ENCODE measurements around the gene SLC9A3.

The SLC9A3 gene

GRCh38 chr5:460273-460625, 64.0 kb downstream of the SLC9A3 start:
- Histone ChIP-seq H3K27me3 (ENCODE audit: control insufficient read depth in 1 of 2, insufficient read depth in 2 of 2, low read length in 2 of 2) (no peaks in the 10 kb centered on the region), H3K9me3 (ENCODE audit: control insufficient read depth in 1 of 2, low read length in 2 of 2) (no peaks in the 10 kb centered on the region), H3K27ac (ENCODE audit: low read depth, low read length) (no peak overlapping the region), H3K36me3 (ENCODE audit: control insufficient read depth in 1 of 2, insufficient read depth in 2 of 2, low read length in 2 of 2) (peaks cover 49 to 88% of the 10 kb centered on the region in 2 donors), H3K9ac (ENCODE audit: low read depth in 1 of 2, low read length in 2 of 2) (no peak overlapping the region), H3K4me3 (ENCODE audit: low read depth in 1 of 2, low read length in 2 of 2) (no peak overlapping the region), H3K4me1 (ENCODE audit: control insufficient read depth in 1 of 2, insufficient read depth in 2 of 2, low read length in 2 of 2) (no peaks in the 10 kb centered on the region)

- no peaks in the 10 kb centered on the region for H3K4me1 ChIP-seq (ENCODE audit: control insufficient read depth in 1 of 2, insufficient read depth in 2 of 2, low read length in 2 of 2)
- no peak overlapping the region for H3K4me3 ChIP-seq (ENCODE audit: low read depth in 1 of 2, low read length in 2 of 2)
- no peaks in the 10 kb centered on the region for H3K9me3 ChIP-seq (ENCODE audit: control insufficient read depth in 1 of 2, low read length in 2 of 2)
- H3K27ac ChIP-seq (ENCODE audit: low read depth, low read length), result no peak overlapping the region
- no peaks in the 10 kb centered on the region for H3K27me3 ChIP-seq (ENCODE audit: control insufficient read depth in 1 of 2, insufficient read depth in 2 of 2, low read length in 2 of 2)
- peaks cover 49 to 88% of the 10 kb centered on the region in 2 donors for H3K36me3 ChIP-seq (ENCODE audit: control insufficient read depth in 1 of 2, insufficient read depth in 2 of 2, low read length in 2 of 2)
- H3K9ac ChIP-seq (ENCODE audit: low read depth in 1 of 2, low read length in 2 of 2), result no peak overlapping the region
These were observed 64.5 kb downstream of the SLC9A3 start for GRCh38 chr5:459562-460272.

DNA sequence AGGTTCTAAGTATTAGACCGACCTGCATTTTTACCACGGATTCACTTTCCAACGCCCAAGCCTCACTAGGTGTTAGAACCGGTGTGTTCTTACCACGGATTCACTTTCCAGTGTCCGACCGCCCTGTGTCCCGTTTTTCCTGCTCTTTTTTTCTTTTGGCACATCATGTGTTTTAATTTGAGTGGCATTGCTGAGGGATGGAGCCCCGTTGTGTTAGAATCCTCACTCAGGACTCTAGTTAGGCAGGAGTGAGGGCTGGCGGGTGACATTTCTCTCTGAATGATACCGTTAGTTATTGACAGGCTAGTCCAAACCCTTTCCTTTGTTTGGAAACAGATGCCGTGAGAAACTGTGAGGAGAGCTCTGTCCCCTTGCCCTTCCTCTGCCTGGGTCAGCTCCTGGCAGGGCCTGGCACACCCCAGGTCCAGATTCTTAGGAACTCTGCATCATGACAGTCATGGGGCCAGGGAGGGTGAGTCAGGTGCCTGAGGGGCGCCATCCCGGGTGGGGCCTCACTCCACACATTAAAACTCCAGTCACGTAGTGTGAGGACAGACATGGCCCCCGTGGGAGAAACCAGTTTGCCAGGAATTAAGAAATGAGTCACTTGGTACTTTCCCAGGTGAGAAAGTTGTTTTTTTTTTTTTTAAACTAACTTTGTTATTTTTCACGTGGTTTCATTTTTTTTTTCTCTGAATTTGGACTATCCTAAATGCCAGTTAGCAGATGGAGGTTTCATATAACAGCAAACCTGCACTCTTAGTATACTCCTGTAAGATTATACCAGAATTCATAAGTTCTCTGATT, 65.5 kb downstream of the SLC9A3 start:
- H3K4me3 ChIP-seq (ENCODE audit: low read depth in 1 of 2, low read length in 2 of 2), result no peak overlapping the region
- no peaks in the 10 kb centered on the region for H3K27me3 ChIP-seq (ENCODE audit: control insufficient read depth in 1 of 2, insufficient read depth in 2 of 2, low read length in 2 of 2)
- no peak overlapping the region for H3K27ac ChIP-seq (ENCODE audit: low read depth, low read length)
- H3K36me3 ChIP-seq (ENCODE audit: control insufficient read depth in 1 of 2, insufficient read depth in 2 of 2, low read length in 2 of 2), result peaks cover 46 to 87% of the 10 kb centered on the region in 2 donors
- H3K4me1 ChIP-seq (ENCODE audit: control insufficient read depth in 1 of 2, insufficient read depth in 2 of 2, low read length in 2 of 2), result peaks cover 0 to under 1% of the 10 kb centered on the region in 2 donors
- H3K9me3 ChIP-seq (ENCODE audit: control insufficient read depth in 1 of 2, low read length in 2 of 2), result no peaks in the 10 kb centered on the region
- no peak overlapping the region for H3K9ac ChIP-seq (ENCODE audit: low read depth in 1 of 2, low read length in 2 of 2)

DNA sequence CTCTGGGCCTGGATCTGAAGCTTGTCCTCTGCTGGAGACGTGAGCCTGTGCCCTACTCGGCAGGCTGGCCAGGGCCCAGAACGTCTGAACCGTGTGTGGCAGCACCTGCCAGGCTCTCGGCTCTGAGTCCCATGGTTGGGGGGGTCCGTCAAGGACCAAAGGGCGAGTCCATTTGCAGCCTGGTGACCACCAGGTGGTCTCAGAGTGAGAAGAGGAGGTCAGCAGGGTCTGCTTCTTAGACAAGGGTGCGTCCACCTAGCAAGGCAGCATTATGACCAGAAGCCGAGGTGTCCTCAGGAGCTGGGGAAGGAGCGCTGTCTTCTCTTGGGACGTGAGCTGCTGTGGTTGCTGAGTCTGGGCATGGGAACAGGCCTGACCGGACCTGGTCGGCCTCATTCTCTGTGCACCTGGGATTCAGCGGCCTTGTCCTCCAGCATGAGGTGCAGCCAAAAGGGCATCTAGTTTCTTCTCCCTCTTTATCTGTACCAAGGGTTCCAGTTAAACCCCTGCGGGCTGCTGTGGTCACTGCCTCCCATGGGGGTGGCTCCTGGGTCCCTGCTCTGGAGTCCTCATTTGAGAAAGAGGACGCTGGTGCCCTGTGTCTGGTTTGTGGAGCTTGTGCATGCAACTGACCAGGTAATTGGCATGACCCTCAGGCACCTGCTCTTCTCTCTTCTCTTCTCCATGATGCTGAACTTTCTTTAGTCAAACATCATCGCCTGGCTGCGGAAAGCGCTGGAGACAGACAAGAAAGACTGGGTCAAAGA, 66.9 kb downstream of the SLC9A3 start:
- peaks cover 0 to under 1% of the 10 kb centered on the region in 2 donors for H3K9me3 ChIP-seq (ENCODE audit: control insufficient read depth in 1 of 2, low read length in 2 of 2)
- peaks cover 57 to 89% of the 10 kb centered on the region in 2 donors for H3K36me3 ChIP-seq (ENCODE audit: control insufficient read depth in 1 of 2, insufficient read depth in 2 of 2, low read length in 2 of 2)
- H3K27me3 ChIP-seq (ENCODE audit: control insufficient read depth in 1 of 2, insufficient read depth in 2 of 2, low read length in 2 of 2), result no peaks in the 10 kb centered on the region
- H3K4me1 ChIP-seq (ENCODE audit: control insufficient read depth in 1 of 2, insufficient read depth in 2 of 2, low read length in 2 of 2), result peaks cover 0 to 8% of the 10 kb centered on the region in 2 donors
- H3K9ac ChIP-seq (ENCODE audit: low read depth in 1 of 2, low read length in 2 of 2), result no peak overlapping the region
- no peak overlapping the region for H3K27ac ChIP-seq (ENCODE audit: low read depth, low read length)
- H3K4me3 ChIP-seq (ENCODE audit: low read depth in 1 of 2, low read length in 2 of 2), result no peak overlapping the region

DNA sequence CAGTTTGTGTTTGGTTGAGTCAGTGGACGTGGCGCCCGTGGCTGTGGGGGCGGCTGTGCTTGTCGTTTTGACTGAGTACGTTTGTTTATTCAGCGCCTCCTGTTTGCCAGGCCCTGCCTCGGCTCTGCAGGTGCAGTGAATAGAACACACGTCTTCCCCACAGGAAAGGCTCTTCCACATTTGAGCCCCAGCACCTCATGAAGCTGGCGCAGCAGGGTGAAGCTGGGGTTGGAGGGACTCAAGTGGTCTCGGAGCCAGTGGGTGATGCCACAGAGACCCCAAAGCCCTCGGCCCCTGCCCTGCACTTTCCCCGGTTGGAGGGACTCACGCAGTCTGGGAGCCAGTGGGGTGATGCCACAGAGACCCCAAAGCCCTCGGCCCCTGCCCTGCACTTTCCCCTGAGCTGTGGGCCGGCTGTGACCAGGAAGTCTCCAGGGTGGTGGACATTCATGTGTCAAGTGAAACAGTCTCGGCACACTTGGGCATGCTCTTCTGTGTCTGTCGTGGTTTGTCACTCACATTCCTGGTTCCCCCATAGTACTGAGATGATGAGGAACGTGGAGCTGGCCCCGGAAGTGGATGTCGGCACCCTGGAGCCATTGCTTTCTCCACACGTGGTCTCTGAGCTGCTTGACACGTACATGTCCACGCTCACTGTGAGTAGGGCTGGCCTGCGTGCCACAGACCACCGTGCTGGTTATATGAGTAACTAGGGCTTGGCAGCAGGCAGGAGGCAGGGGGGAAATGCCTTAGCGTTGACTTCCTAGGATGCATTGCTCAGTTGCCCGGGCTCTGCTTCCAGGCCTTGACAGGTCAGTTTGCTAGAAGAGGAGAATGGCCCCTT, 67.7 kb downstream of the SLC9A3 start:
- Histone ChIP-seq H3K9me3 (ENCODE audit: control insufficient read depth in 1 of 2, low read length in 2 of 2) (peaks cover 0 to 9% of the 10 kb centered on the region in 2 donors), H3K36me3 (ENCODE audit: control insufficient read depth in 1 of 2, insufficient read depth in 2 of 2, low read length in 2 of 2) (peaks cover 53 to 89% of the 10 kb centered on the region in 2 donors), H3K4me3 (ENCODE audit: low read depth in 1 of 2, low read length in 2 of 2) (no peak overlapping the region), H3K27ac (ENCODE audit: low read depth, low read length) (no peak overlapping the region), H3K27me3 (ENCODE audit: control insufficient read depth in 1 of 2, insufficient read depth in 2 of 2, low read length in 2 of 2) (no peaks in the 10 kb centered on the region), H3K4me1 (ENCODE audit: control insufficient read depth in 1 of 2, insufficient read depth in 2 of 2, low read length in 2 of 2) (peaks cover 0 to 8% of the 10 kb centered on the region in 2 donors), H3K9ac (ENCODE audit: low read depth in 1 of 2, low read length in 2 of 2) (no peak overlapping the region)

DNA sequence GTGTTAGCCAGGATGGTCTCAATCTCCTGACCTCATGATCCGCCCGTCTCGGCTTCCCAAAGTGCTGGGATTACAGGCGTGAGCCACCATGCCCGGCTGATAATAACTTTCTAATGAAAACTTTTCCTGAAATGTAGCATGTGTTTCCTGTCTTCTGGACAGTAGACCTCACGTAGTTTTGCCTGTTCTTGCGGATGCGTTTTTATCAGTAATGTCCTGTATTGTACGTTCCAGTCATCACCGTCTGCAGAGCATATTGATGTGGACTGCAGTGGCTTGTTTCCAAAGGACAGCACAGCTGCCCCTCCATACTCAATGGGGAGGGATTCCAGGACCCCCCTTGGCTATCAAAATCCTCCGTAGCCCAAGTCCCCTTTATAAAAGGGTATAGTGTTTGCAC, 68.4 kb downstream of the SLC9A3 start:
- peaks cover 0 to 15% of the 10 kb centered on the region in 2 donors for H3K9me3 ChIP-seq (ENCODE audit: control insufficient read depth in 1 of 2, low read length in 2 of 2)
- H3K4me3 ChIP-seq (ENCODE audit: low read depth in 1 of 2, low read length in 2 of 2), result no peak overlapping the region
- H3K36me3 ChIP-seq (ENCODE audit: control insufficient read depth in 1 of 2, insufficient read depth in 2 of 2, low read length in 2 of 2), result peaks cover 59 to 91% of the 10 kb centered on the region in 2 donors
- H3K9ac ChIP-seq (ENCODE audit: low read depth in 1 of 2, low read length in 2 of 2), result no peak overlapping the region
- H3K27ac ChIP-seq (ENCODE audit: low read depth, low read length), result no peak overlapping the region
- no peaks in the 10 kb centered on the region for H3K27me3 ChIP-seq (ENCODE audit: control insufficient read depth in 1 of 2, insufficient read depth in 2 of 2, low read length in 2 of 2)
- peaks cover 0 to 8% of the 10 kb centered on the region in 2 donors for H3K4me1 ChIP-seq (ENCODE audit: control insufficient read depth in 1 of 2, insufficient read depth in 2 of 2, low read length in 2 of 2)

DNA sequence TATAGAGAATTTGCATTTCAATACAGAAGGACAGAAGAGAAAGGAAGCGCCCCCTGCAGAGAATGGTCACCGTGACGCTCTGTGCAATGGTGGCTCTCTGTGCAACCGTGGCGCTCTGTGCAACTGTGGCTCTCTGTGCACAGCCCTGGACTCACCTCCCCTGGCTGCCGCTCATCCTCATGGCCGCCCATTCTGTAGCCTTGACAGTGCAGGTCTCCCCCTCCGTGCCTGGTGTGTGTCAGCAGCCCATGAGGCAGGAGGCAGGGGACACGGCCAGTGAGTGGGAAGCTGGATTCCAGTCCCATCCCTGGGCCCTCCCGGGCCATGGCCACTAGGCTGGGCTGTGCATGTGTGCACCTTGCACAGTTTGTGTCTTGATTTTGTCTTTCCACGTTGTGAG, 69.3 kb downstream of the SLC9A3 start:
- H3K9ac ChIP-seq (ENCODE audit: low read depth in 1 of 2, low read length in 2 of 2), result no peak overlapping the region
- no peak overlapping the region for H3K27ac ChIP-seq (ENCODE audit: low read depth, low read length)
- H3K36me3 ChIP-seq (ENCODE audit: control insufficient read depth in 1 of 2, insufficient read depth in 2 of 2, low read length in 2 of 2), result peaks cover 52 to 88% of the 10 kb centered on the region in 2 donors

DNA sequence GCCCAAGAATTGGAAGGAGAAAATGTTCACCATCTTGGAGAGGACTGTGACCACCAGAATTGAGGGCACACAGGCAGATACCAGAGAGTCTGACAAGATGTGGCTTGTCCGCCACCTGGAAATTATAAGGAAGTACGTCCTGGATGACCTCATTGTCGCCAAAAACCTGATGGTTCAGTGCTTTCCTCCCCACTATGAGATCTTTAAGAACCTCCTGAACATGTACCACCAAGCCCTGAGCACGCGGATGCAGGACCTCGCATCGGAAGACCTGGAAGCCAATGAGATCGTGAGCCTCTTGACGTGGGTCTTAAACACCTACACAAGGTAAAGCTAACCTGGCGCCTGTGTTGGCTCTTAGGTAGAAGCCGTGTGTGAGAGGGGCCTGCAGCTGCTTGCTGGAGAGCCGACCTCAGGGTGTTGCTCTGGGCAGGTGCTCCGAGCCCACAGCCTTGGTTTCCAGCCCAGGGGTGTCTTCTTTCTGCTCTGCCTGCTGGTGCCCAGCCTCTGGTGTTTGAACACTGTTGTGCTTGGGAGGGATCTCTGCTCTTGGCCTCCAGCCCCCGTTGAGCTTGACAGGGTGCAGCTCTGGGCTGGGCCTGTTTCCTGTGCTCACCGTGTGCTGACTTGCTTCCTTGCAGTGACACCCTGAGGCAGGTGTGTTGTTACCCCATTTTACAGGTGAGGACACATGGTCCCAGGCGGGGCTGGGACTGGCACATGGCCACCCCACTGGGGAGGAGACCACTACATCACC, 70.3 kb downstream of the SLC9A3 start:
- Histone ChIP-seq H3K27me3 (ENCODE audit: control insufficient read depth in 1 of 2, insufficient read depth in 2 of 2, low read length in 2 of 2) (no peaks in the 10 kb centered on the region), H3K9me3 (ENCODE audit: control insufficient read depth in 1 of 2, low read length in 2 of 2) (peaks cover 0 to 15% of the 10 kb centered on the region in 2 donors), H3K36me3 (ENCODE audit: control insufficient read depth in 1 of 2, insufficient read depth in 2 of 2, low read length in 2 of 2) (peaks cover 56 to 89% of the 10 kb centered on the region in 2 donors), H3K27ac (ENCODE audit: low read depth, low read length) (no peak overlapping the region), H3K9ac (ENCODE audit: low read depth in 1 of 2, low read length in 2 of 2) (no peak overlapping the region), H3K4me3 (ENCODE audit: low read depth in 1 of 2, low read length in 2 of 2) (no peak overlapping the region), H3K4me1 (ENCODE audit: control insufficient read depth in 1 of 2, insufficient read depth in 2 of 2, low read length in 2 of 2) (peaks cover 0 to 8% of the 10 kb centered on the region in 2 donors)

More for the DNA sequence above, 69.3 kb downstream of the SLC9A3 start:
- H3K4me3 ChIP-seq (ENCODE audit: low read depth in 1 of 2, low read length in 2 of 2), result no peak overlapping the region
- peaks cover 0 to 8% of the 10 kb centered on the region in 2 donors for H3K4me1 ChIP-seq (ENCODE audit: control insufficient read depth in 1 of 2, insufficient read depth in 2 of 2, low read length in 2 of 2)
- peaks cover 0 to 15% of the 10 kb centered on the region in 2 donors for H3K9me3 ChIP-seq (ENCODE audit: control insufficient read depth in 1 of 2, low read length in 2 of 2)
- no peaks in the 10 kb centered on the region for H3K27me3 ChIP-seq (ENCODE audit: control insufficient read depth in 1 of 2, insufficient read depth in 2 of 2, low read length in 2 of 2)

Measured in duodenal mucosa (tissue), 2 donors.